Neutrophil (primary cell): Measurements from ENCODE around the gene SLC34A3.

Experiments used
- H3K27ac ChIP-seq: fragments of 200-600 bp; sonication (generic); 2 replicates; pipeline ENCODE4 v1.5.1; 2016; ENCODE audit warnings: mild to moderate bottlenecking, moderate library complexity
- H3K27me3 ChIP-seq: fragments of 200-600 bp; sonication (generic); 2 replicates; pipeline ENCODE4 v1.6.0; 2016; ENCODE audit warnings: mild to moderate bottlenecking
- H3K36me3 ChIP-seq: fragments of 200-600 bp; sonication (generic); 2 replicates; pipeline ENCODE4 v1.5.1; 2017
- H3K4me1 ChIP-seq, 2 experiments: fragments of 200-600 bp in 1 of 2; sonication (generic) in 1 of 2; 1 replicate in 1 of 2; 2 replicates in 1 of 2; pipeline versions ENCODE4 v1.5.1 to v1.6.1; 2013 to 2016; ENCODE audit warnings: low read depth in 1 of 2, low read length in 1 of 2, mild to moderate bottlenecking in 1 of 2, moderate library complexity in 1 of 2; ENCODE audit not compliant: control insufficient read depth in 1 of 2, insufficient read depth in 1 of 2
- H3K4me3 ChIP-seq, 2 experiments: fragments of 200-600 bp in 1 of 2; sonication (generic) in 1 of 2; 1 replicate in 1 of 2; 2 replicates in 1 of 2; pipeline ENCODE4 v1.5.1; 2013 to 2016; ENCODE audit warnings: low read depth in 1 of 2, low read length in 1 of 2, mild to moderate bottlenecking in 1 of 2, moderate library complexity in 1 of 2
- H3K9me3 ChIP-seq: fragments of 200-600 bp; sonication (generic); 2 replicates; pipeline ENCODE4 v1.5.1; 2016
- CTCF ChIP-seq: fragments of 200-600 bp; sonication (generic); IDR thresholded peaks from 2 replicates; pipeline ENCODE4 v1.5.1; 2016; ENCODE audit warnings: antibody characterized with exemption

The SLC34A3 gene

GRCh38 chr9:137273095-137273490, 42.4 kb downstream of the SLC34A3 start:
- no peak overlapping the region for H3K4me3 ChIP-seq
- H3K36me3 ChIP-seq: peaks cover 58% of the 10 kb centered on the region
- no peaks in the 10 kb centered on the region for H3K9me3 ChIP-seq
- H3K27ac ChIP-seq: no peak overlapping the region
- peaks cover 10 to 11% of the 10 kb centered on the region in 2 experiments for H3K4me1 ChIP-seq
- no peaks in the 10 kb centered on the region for H3K27me3 ChIP-seq
- TF ChIP-seq CTCF: no peak

GRCh38 chr9:137273611-137274320, 43.1 kb downstream of the SLC34A3 start:
- TF ChIP-seq CTCF: no peak
- no peak overlapping the region for H3K4me3 ChIP-seq
- peaks cover 10 to 15% of the 10 kb centered on the region in 2 experiments for H3K4me1 ChIP-seq

GRCh38 chr9:137275203-137275587, 44.5 kb downstream of the SLC34A3 start:
- no peak overlapping the region for H3K27ac ChIP-seq
- H3K4me1 ChIP-seq: peaks cover 15% of the 10 kb centered on the region in 2 experiments
- H3K36me3 ChIP-seq: peaks cover 56% of the 10 kb centered on the region
- no peak for TF ChIP-seq CTCF
- H3K27me3 ChIP-seq: no peaks in the 10 kb centered on the region
- no peak overlapping the region for H3K4me3 ChIP-seq
- H3K9me3 ChIP-seq: no peaks in the 10 kb centered on the region

More at GRCh38 chr9:137273611-137274320, 43.1 kb downstream of the SLC34A3 start:
- Histone ChIP-seq H3K27ac (no peak overlapping the region), H3K9me3 (no peaks in the 10 kb centered on the region), H3K27me3 (no peaks in the 10 kb centered on the region), H3K36me3 (peaks cover 54% of the 10 kb centered on the region)

GRCh38 chr9:137275588-137276472, 45.1 kb downstream of the SLC34A3 start:
- Histone ChIP-seq H3K4me1 (peaks cover 15 to 21% of the 10 kb centered on the region in 2 experiments), H3K27me3 (no peaks in the 10 kb centered on the region), H3K27ac (no peak overlapping the region), H3K4me3 (no peak overlapping the region), H3K9me3 (no peaks in the 10 kb centered on the region), H3K36me3 (peaks cover 56% of the 10 kb centered on the region)
- TF ChIP-seq CTCF: no peak

GRCh38 chr9:137276473-137277328, 46.0 kb downstream of the SLC34A3 start:
- Histone ChIP-seq H3K27ac (peak overlapping the region; percentile 89), H3K27me3 (no peaks in the 10 kb centered on the region), H3K4me3 (peak overlapping the region; percentile 83 to 85), H3K36me3 (peaks cover 58% of the 10 kb centered on the region), H3K9me3 (no peaks in the 10 kb centered on the region), H3K4me1 (peaks cover 15 to 22% of the 10 kb centered on the region in 2 experiments)
- no peak for TF ChIP-seq CTCF
